B cell (primary cell): Measurements from ENCODE around the gene PCBP2.

ENCODE experiments used
- EZH2 ChIP-seq: IDR thresholded peaks from 2 replicates; pipeline ENCODE4 v1.6.1; 2012; ENCODE audit warnings: borderline replicate concordance, low read depth, mild to moderate bottlenecking, moderate library complexity, low read length; ENCODE audit not compliant: insufficient read depth, poor library complexity, severe bottlenecking
- TF ChIP-seq, protein P1 (sequence below): fragments of 200-600 bp; IDR thresholded peaks from one replicate; pipeline ENCODE4 v1.8.0; 2022; ENCODE audit warnings: antibody characterized with exemption, mild to moderate bottlenecking

DNA sequence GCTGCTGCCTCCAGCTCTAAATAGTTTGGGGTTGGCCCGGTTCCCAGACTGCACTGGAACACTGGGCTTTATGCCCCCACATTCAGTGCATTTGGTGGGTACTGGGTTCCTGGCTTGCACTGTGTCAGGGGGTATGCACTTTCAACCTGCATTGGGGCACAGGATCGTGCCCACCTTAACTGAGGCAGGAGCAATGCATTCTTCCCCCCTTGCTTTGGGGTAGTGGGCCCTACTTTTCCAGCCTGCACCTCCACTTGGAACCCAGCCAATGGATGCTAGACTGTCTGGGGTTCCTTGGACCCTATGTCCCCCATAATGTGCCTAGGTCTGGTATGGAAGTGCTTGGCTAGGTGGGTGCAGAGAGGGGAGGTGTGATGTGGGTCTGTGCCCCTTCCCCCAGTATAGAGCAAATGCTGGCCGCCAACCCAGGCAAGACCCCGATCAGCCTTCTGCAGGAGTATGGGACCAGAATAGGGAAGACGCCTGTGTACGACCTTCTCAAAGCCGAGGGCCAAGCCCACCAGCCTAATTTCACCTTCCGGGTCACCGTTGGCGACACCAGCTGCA, 49.8 kb downstream of the PCBP2 start:
- TF ChIP-seq, protein P1, sequence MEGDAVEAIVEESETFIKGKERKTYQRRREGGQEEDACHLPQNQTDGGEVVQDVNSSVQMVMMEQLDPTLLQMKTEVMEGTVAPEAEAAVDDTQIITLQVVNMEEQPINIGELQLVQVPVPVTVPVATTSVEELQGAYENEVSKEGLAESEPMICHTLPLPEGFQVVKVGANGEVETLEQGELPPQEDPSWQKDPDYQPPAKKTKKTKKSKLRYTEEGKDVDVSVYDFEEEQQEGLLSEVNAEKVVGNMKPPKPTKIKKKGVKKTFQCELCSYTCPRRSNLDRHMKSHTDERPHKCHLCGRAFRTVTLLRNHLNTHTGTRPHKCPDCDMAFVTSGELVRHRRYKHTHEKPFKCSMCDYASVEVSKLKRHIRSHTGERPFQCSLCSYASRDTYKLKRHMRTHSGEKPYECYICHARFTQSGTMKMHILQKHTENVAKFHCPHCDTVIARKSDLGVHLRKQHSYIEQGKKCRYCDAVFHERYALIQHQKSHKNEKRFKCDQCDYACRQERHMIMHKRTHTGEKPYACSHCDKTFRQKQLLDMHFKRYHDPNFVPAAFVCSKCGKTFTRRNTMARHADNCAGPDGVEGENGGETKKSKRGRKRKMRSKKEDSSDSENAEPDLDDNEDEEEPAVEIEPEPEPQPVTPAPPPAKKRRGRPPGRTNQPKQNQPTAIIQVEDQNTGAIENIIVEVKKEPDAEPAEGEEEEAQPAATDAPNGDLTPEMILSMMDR: no peak
- no peak for TF ChIP-seq EZH2
